GM12891 (cell line): ENCODE measurements around the gene KCNC4.

Experiments used
- POLR2A ChIP-seq: IDR thresholded peaks from 2 replicates; pipeline ENCODE4 v1.6.1; 2011; ENCODE audit warnings: low read depth, low read length, control low read depth
- TAF1 ChIP-seq: IDR thresholded peaks from 2 replicates; pipeline ENCODE4 v1.6.1; 2011; ENCODE audit warnings: low read depth, low read length, control low read depth

DNA sequence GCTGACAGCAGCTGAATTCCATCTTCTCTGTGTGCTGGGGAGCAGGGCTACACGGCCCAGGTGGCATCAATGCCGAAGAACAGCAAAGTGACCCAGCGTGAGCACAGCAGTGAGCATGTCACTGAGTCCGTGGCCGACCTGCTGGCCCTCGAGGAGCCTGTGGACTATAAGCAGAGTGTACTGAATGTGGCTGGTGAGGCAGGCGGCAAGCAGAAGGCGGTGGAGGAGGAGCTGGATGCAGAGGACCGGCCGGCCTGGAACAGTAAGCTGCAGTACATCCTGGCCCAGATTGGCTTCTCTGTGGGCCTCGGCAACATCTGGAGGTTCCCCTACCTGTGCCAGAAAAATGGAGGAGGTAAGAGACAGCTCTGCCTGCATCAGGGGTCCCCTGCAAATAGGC is 43.3 kb upstream of the KCNC4 start:
- no peak for TF ChIP-seq POLR2A
- no peak for TF ChIP-seq TAF1
